HG03039 (cell line): Measurements from ENCODE around the gene RMC1.

Experiments
- ATAC-seq: cut with Tn5 transposase; IDR thresholded peaks from one replicate; pipeline ENCODE4 v1.9.1; 2021; ENCODE audit warnings: mild to moderate bottlenecking, moderate library complexity; ENCODE audit not compliant: unreplicated experiment

The RMC1 gene

GRCh38 chr18:23580677-23581367 is 77.5 kb downstream of the RMC1 start:
- ATAC-seq, result no peak
